GM21723 (cell line): ENCODE results near the gene KCNIP4.

Source experiments
- ATAC-seq: cut with Tn5 transposase; IDR thresholded peaks from one replicate; pipeline ENCODE4 v1.9.1; 2021; ENCODE audit warnings: mild to moderate bottlenecking, moderate library complexity; ENCODE audit not compliant: unreplicated experiment

The KCNIP4 gene

GRCh38 chr4:21901831-21902230 lies 46.7 kb downstream of the KCNIP4 start:
- ATAC-seq = no peak

- ATAC-seq = no peak
These were observed 47.3 kb downstream of the KCNIP4 start for GRCh38 chr4:21901281-21901680.

GRCh38 chr4:21900211-21900610 lies 48.4 kb downstream of the KCNIP4 start:
- ATAC-seq = no peak

GRCh38 chr4:21898101-21898500 lies 50.5 kb downstream of the KCNIP4 start:
- no peak for ATAC-seq

GRCh38 chr4:21896767-21897166 lies 51.8 kb downstream of the KCNIP4 start:
- ATAC-seq = no peak

- ATAC-seq = no peak
These were observed 55.4 kb downstream of the KCNIP4 start for GRCh38 chr4:21893136-21893535.

- no peak for ATAC-seq
These were observed 58.3 kb downstream of the KCNIP4 start for GRCh38 chr4:21890231-21890630.

- ATAC-seq = no peak
These were observed 60.2 kb downstream of the KCNIP4 start for GRCh38 chr4:21888195-21888976.

GRCh38 chr4:21887481-21887880 lies 61.1 kb downstream of the KCNIP4 start:
- no peak for ATAC-seq

GRCh38 chr4:21885770-21886169 lies 62.8 kb downstream of the KCNIP4 start:
- ATAC-seq = no peak

GRCh38 chr4:21885241-21885640 lies 63.3 kb downstream of the KCNIP4 start:
- ATAC-seq = no peak

- no peak for ATAC-seq
These were observed 64.0 kb downstream of the KCNIP4 start for GRCh38 chr4:21884615-21885014.

GRCh38 chr4:21882051-21882839 lies 66.3 kb downstream of the KCNIP4 start:
- no peak for ATAC-seq

- no peak for ATAC-seq
These were observed 69.4 kb downstream of the KCNIP4 start for GRCh38 chr4:21879187-21879586.

- no peak for ATAC-seq
These were observed 71.9 kb downstream of the KCNIP4 start for GRCh38 chr4:21876711-21877110.

- ATAC-seq = no peak
These were observed 75.4 kb downstream of the KCNIP4 start for GRCh38 chr4:21873145-21873544.

GRCh38 chr4:21872101-21872500 lies 76.5 kb downstream of the KCNIP4 start:
- no peak for ATAC-seq

- ATAC-seq = no peak
These were observed 78.4 kb downstream of the KCNIP4 start for GRCh38 chr4:21869978-21870745.

GRCh38 chr4:21864686-21865085 lies 83.9 kb downstream of the KCNIP4 start:
- no peak for ATAC-seq

GRCh38 chr4:21862917-21863316 lies 85.7 kb downstream of the KCNIP4 start:
- ATAC-seq = no peak

- ATAC-seq = no peak
These were observed 89.6 kb downstream of the KCNIP4 start for GRCh38 chr4:21858971-21859370.
